Skin of body (tissue), 2 donors: ENCODE data around the gene HIVEP3. TPM values are rescaled to one million over a fixed set of nuclear protein-coding genes. Genes with fewer than 3 reads are reported as not detected.

ENCODE experiments used
- DNase-seq: peaks from one replicate; lab custom pipeline; 2025; lab: John Stamatoyannopoulos, UW
- total RNA-seq: library from RNA; depleted of rRNA; stranded (reverse); fragments of >200 nt; gene quantifications from one replicate; pipeline ENCODE4 v1.2.3, GENCODE V29; 2014

Gene HIVEP3
- total RNA-seq, 1 donor from 2014 or later: 3.3 TPM

GRCh38 chr1:41638086-41639024, 280.4 kb downstream of the HIVEP3 start:
- DNase-seq: no peak

GRCh38 chr1:41637367-41637766, 281.4 kb downstream of the HIVEP3 start:
- no peak for DNase-seq

DNA sequence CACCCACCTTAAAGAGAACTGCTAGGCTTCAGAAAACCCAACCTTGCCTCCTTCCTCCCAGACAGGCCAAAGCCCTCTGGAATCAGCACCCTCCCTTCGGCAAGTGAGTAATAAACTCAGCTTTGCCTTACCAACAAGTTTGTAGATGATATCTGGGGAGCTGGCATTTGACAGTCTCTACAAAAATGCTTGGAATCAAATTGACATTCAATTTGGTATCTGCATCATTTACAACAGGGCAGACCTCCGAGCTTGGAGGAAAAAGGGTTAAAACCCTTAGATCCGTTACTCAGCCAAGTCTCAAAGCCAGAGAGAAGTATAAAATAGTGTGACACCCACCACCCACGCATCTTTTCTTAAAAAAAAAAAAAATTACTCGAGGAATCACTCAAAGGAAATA, 285.0 kb downstream of the HIVEP3 start:
- DNase-seq: no peak

GRCh38 chr1:41632781-41633575, 285.7 kb downstream of the HIVEP3 start:
- DNase-seq: no peak

GRCh38 chr1:41631971-41632370, 286.8 kb downstream of the HIVEP3 start:
- DNase-seq: no peak

DNA sequence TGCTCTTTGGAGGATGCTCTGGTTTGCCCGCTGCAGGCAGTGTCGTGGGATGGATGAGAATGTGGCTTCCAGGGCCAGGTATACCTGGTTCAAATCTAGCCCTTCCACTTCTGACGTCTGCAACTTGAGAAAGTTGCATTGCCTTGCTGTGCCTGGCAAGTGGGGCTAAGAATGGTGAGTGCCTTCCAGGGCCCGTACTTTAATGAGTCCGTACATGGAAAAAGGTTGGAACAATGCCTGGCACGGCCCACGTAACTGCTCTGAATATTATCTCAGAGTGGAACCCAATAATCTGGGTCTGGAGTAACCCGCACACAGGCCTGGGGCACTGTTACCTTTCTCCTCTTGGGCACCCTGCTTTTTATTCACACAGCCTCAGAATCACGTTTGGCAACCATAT, 287.6 kb downstream of the HIVEP3 start:
- DNase-seq: no peak

DNA sequence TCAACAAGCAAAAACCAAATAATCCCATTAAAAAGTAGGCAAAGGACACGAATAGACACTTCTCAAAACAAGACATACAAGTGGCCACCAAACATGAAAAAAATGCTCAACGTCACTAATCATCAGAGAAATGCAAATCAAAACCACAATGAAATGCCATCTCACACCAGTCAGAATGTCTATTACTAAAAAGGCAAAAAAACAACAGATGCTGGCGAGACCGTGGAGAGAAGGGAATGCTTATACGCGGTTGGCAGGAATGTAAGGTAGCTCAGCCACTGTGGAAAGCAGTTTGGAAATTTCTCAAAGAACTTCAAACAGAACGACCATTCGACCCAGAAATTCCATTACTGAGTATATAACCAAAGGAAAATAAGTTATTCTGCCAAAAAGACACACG, 289.2 kb downstream of the HIVEP3 start:
- no peak for DNase-seq

GRCh38 chr1:41629141-41629540, 289.6 kb downstream of the HIVEP3 start:
- no peak for DNase-seq

GRCh38 chr1:41627491-41628280, 291.0 kb downstream of the HIVEP3 start:
- DNase-seq: no peak

DNA sequence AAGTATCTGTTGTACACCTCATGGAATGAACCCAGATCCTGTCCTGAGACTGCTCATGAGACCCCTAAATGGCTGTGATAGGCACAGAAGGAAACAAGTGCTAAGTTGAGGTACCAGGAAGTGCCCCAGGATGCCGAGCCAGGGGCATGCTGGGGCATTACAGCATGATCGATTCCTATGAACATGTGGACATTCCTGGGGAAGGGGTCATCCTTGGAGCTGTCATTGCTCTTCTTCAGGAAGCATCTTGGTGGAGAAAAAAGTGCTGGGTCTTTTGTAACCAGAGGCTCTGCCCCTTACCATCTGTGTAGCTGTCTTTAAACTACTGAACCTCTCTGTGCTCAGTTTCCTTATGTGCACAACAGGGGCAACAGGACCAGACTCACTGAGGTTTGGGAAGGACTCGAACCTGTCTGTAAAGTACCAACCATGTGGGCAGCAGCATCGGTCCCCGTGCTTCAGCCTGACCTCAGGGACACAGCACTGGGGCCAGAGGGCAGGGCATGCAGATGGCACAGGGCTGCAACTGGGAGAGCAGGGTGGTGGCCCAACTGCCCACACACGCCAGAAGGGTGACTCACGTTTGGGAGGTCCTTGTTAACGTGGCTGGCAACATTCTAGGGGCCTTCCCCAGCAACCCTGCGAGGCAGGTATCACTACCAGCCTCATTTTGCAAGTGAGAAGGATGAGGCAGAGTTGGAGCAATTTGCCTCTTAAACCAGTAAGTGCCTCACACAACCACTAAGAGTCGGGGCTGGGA, 291.9 kb downstream of the HIVEP3 start:
- no peak for DNase-seq

DNA sequence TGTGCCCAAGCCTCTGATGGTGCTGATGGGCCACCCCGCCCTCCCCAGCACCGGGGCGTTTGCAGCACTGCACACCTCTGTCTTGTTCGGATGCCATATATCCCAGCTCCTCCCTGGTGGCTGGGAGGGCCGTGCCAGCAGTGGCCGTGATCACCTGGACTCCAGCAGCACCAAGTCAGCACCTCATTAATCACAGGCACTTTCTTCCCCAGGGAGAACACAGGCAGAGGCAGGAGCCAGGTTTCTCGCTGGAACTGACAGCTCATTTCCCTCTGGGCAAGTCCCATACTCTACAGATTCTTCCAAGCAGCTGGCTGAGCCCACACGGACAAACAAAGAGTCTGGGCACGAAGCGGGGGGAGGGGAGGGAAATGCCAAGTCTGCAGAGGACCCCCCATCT, 292.6 kb downstream of the HIVEP3 start:
- no peak for DNase-seq

DNA sequence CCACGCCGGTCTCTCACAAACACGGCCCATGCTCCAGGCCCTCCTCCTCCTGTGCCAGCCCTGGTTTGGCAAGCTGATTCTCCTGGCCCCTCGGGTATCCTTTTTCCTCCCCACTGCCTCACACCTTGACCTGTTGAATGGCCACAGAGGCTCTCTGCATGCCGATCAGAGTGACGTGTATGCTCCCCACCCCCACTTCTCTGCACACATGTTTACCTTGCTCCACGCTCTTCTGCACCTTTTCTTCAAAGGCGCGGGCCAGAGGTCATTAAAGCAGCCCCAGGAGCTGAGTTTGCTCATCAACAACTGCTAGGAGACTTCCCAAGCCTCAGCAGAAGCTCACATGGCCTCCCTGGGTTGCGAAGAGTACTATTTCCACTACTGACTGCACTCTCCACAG, 295.0 kb downstream of the HIVEP3 start:
- DNase-seq: no peak

- DNase-seq: no peak
Measured at GRCh38 chr1:41622859-41623732, 295.6 kb downstream of the HIVEP3 start.

- no peak for DNase-seq
Measured at GRCh38 chr1:41622402-41622801, 296.3 kb downstream of the HIVEP3 start.

- DNase-seq: no peak
Measured at GRCh38 chr1:41621791-41622190, 296.9 kb downstream of the HIVEP3 start.

- no peak for DNase-seq
Measured at GRCh38 chr1:41621256-41621655, 297.5 kb downstream of the HIVEP3 start.

- DNase-seq: no peak
Measured at GRCh38 chr1:41620365-41621169, 298.2 kb downstream of the HIVEP3 start.

DNA sequence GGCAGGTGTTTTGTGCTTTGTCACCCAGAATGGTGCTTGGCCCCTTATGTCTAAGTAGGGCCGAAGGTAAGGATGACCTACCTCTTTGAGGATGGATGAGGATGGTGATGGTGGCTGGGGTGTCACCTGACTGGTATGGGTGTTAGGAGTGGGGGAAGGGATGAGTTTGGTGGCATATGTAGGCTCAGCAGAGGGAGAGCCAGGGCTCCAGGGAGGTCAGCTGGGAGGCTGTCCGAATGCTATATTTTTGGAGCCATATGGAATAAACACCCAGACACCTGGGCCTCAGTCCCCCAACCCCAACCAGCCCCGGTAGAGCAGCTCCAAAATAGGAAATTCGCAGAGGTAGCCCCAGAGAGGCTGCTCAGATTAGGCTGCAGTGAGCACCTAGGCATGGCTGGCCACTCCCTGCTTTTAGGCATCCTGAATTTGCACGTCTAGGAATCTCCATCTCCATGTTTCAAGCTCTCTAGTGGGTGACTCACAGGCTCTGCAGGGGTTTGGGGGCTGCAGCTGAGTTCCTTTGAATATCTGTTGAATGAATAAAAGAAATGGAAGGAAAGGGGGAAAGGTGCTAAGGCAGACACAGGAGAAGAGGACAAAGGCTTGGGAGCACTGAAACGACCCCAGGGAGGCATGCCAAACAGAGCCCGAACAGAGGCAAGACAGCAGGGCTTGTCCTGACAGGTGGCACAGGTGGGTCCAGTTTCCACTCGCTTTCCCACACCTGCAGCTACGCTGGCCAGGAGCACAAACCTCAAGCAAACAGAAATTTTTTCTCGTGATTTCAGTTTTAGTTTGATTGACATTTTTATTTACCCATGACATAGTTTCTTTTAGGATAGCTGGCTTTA, 299.0 kb downstream of the HIVEP3 start:
- no peak for DNase-seq
